Cardiac septum (tissue), 1 donor: ENCODE measurements around the gene NOC2L. TPM values are rescaled to one million over a fixed set of nuclear protein-coding genes. Genes with fewer than 3 reads are reported as not detected.

Source experiments
- DNase-seq: peaks from one replicate; pipeline ENCODE4 v3.0.0-alpha.2; 2020; ENCODE audit warnings: low spot score
- intact Hi-C: fragments of 100-400 bp; cut with DNase I; formaldehyde crosslinking; loops from one replicate; pipeline ENCODE4 v1.14.0; 2022
- total RNA-seq: library from RNA; stranded (reverse); fragmentation: NEBNext Ultra II Directional; extraction: Animal tissue kit (Norgen Biotek cat#: 25700); gene quantifications from one replicate; pipeline ENCODE4 v1.2.1, GENCODE V29; 2021
- donor health status: DM: no; HTN: no; CAD: no.

NOC2L gene
- total RNA-seq, 1 donor from 2014 or later: 39.0 TPM

DNA sequence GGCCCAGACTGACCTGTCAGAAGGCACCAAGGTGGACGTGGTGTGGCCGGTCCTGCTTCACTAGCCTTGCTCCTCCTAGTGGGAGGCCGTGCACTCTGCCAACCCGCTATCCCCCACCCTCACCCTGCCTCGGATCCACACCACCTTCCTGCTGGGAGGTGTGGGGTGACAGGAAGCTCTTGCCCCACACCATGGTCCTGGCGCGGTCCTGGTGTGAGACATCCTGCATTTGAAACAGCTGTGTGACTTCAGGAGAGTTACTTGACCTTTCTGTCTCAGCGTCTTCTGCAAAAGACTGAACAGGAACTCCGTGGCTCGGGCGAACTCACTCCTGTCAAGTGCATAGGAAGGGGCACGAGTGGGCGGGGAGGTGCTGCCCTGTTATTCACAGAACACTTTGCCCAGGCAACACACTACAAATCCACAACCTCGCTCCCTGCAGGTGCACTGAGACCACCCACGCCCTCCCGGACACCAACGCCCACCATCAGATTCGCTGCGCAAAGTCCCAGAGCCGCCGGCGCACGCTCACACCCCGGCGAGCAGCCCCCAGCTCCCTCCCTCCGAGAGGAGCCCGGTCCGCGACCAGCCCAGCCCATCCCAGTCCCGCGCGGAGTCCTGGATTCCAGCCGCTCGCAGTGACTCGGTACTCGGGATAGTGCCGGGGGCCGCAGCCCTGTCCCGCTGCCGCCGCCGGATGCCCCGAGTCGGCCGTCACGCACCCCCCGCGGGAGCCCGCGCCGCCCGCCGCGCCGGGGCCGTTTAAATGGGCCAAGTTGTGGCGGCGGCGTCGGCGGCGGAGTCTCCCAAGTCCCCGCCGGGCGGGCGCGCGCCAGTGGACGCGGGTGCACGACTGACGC, 35.7 kb downstream of the NOC2L start, which contains the start of gene SAMD11:
Gene SAMD11 (plus strand): TSS at position 793 of the 860 bp plus-strand sequence. CDS start 509 bp downstream, outside the sequence.
- peak; percentile 84 for DNase-seq
- intact Hi-C loops: loop anchor here (2.0 kb wide), 1 partner anchor 17 kb away; no protein-coding TSS in a partner anchor

GRCh38 chr1:921011-921837, 37.8 kb downstream of the NOC2L start:
- intact Hi-C loops: no loop called here
- no peak for DNase-seq

DNA sequence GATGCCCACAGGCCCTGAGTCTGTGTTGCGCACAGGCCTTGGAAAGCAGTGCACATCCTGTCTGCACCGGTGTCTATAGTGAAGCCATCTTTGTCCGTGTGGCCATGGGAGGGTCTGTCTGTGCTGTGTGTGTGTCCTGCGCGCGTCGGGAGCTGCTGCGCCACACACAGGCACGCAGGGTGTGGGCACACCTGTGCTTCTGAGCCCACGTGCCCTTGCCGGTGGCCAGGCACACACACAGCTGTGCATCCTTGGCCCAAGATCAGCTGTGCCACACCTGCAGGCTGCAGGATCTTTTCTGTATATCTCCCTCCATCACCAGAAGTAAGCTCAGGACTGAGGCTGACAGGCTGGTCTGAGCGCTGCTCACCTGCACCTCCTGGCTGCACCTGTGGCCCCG, 38.5 kb downstream of the NOC2L start:
- no peak for DNase-seq
- intact Hi-C loops: no loop called here

GRCh38 chr1:920010-920409, 39.0 kb downstream of the NOC2L start:
- no peak for DNase-seq
- intact Hi-C loops: no loop called here

- DNase-seq: no peak
- intact Hi-C loops: no loop called here
Measured at GRCh38 chr1:919271-919872, 39.7 kb downstream of the NOC2L start.

DNA sequence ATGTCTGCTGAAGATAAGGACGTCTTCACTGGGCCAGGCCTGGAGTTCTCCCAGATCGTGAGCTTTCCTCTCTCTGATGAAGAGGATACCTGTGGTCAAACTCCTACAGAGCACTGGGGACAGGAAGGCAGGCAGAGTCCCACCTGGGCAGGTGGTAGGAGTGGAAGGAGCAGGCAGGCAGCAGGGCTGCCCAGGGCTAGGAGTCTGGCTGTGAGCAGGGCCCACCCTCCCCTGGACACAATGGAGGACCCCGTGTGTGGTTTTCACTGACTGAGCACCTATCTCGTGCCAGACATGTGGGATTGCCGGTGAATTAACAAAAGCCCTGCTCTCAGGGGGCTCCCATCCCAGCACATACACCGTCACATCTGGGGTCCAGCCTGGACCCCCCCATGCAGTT, 40.2 kb downstream of the NOC2L start:
- intact Hi-C loops: no loop called here
- DNase-seq: no peak

DNA sequence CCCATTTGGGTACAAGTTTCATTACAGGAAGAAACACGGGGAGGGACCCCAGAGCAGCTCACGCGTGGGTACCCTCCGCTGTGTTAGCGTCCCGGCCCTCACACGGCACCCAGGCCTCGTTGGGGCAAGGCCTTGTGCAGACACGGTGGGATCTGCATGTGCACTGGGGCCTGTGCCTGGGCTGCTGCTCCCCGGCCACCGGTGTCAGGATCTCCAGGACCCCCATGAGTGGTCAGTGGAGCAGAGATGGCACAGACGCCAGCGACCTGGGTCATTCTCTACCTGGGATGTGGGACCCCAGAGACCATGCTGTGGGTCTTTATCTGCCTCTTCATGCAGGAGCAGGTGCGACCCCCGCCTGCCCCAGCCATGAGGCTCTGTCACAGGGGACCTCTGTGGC, 40.7 kb downstream of the NOC2L start:
- DNase-seq: no peak
- intact Hi-C loops: no loop called here

DNA sequence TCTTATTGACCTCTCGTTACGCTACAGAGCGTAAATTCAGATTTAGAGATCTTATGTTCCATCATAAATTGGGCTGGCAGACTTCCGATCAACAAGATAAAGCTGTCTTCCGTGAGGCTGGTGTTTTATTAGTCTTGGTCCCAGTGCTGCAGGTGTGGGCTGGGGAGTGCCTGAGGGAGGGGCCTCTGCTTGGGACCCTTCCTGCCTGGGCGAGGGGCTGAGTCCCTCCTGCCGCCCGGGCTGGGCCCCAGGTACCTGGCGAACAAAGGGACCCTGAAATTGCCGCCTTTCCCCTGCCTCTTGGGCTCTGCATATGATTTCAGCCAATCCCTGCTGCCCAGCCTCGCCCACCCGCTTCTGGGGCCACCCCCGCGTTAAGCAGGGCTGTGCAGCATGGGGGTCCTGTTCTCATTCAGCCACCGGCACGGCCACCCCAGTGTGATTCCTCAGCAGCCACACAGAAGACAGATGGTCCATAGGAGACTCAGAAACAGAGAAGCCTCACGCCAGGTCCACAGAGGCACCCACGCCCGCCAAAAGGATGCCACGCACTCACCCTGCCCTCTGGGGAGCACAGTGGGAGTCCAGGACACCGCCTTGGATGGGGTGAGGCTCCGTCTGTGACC, 41.5 kb downstream of the NOC2L start:
- DNase-seq: no peak
- intact Hi-C loops: no loop called here

DNA sequence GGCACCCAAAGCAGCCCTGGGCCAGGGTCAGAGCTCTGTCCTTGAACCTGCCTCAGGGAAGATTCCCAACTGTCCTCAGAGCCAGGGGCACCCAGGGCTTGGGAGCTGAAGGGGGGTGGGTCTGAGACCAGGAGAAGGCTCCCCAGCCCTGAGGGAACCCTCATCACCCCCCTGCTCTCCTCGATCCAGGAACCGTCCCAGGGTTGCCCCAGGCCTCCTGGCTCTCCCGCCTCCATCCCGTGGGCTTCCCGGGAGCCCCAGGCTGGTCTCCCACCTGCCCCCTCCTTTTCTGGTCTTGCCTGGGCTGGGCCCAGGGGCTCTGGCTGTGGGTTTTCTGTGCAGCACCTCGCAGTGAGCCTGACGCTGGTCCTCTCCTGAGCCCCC, 42.0 kb downstream of the NOC2L start:
- DNase-seq: no peak
- intact Hi-C loops: no loop called here

GRCh38 chr1:916173-917075, 42.6 kb downstream of the NOC2L start:
- intact Hi-C loops: no loop called here
- DNase-seq: no peak

GRCh38 chr1:915295-916172, 43.5 kb downstream of the NOC2L start:
- intact Hi-C loops: no loop called here

DNA sequence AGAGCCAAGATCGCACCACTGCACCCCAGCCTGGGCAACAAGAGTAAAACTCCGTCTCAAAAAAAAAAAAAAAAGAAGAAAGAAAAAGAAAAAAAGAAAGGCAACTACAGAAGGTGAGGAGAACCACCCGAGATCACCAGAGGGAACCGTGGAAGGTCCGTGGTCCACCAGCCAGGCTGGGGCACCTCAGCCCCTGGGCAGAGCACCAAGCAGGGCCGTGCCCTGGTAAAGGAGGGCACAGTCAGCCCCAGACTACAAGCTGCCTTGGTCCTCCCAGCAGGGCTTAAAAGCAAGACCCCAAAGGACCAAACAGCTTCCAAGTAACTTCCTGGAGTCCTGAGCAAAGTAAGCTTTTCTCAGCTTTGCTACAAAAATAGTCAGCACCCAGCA, 44.2 kb downstream of the NOC2L start:
- intact Hi-C loops: no loop called here
- DNase-seq: no peak

More at GRCh38 chr1:915295-916172, 43.5 kb downstream of the NOC2L start:
- DNase-seq: no peak

DNA sequence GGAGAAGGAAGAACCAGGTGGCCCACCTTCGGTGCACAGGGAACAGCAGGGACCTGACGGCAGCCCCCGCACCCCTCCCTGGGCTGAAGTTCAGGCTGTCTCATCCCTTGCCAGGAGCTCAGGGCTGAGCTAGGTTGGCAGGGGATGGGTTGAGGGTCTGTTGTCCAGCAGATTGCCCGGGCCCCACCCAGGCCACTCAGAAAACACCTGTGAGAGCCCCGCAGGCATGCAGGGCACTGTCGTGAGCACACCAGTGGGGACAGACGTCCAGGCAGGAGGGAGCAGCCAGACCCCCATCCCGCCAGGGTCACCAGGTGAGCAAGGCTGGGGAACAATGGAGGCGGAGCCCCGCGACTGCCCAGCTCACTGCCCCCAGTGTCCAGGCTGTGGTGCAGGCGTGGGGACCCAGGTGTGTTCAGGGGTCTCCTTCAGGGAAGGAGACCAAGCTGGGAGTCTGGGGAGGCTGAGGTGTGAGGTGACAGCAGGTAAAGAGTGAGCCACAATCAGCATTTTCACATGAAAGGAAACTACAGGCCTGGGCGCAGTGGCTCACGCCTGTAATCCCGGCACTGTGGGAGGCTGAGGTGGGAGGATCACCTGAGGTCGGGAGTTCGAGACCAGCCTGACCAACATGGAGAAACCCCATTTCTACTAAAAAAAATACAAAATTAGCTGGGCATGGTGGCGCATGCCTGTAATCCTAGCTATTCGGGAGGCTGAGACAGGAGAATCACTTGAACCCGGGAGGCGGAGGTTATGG, 44.7 kb downstream of the NOC2L start:
- intact Hi-C loops: no loop called here
- no peak for DNase-seq

- no peak for DNase-seq
- intact Hi-C loops: no loop called here
Measured at GRCh38 chr1:913491-914130, 45.4 kb downstream of the NOC2L start.

- intact Hi-C loops: no loop called here
Measured at GRCh38 chr1:912740-913301, 46.2 kb downstream of the NOC2L start.

More at GRCh38 chr1:912740-913301, 46.2 kb downstream of the NOC2L start:
- DNase-seq: peak; percentile 62
